ENCODE data around the gene CSPG5. TPM values are rescaled to one million over a fixed set of nuclear protein-coding genes. Genes with fewer than 3 reads are reported as not detected.

The CSPG5 gene
- total and polyA plus RNA-seq, 11 donors, result 0.12 to 0.86 (median 0.34) TPM; not detected in 1

DNA sequence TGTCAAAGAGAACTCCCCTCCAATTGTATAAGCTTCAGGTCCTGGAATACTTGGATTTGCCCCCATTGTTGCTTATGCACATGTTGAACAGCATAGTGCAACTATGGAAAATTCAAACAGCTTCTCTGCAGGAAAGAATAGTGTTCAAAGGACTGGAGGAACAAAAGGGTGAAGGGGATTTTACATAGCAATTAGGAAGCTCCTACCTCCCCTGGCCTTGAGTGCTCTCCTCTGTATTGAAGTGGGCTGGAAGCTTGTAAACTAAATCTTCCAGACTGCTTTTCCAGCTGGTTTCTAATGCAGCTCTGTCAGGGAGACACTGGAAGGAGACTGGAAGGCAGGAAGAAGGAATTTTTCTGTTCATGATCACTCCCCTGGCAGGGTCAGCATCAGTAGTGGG is 57.9 kb downstream of the CSPG5 start:
- TF ChIP-seq POLR2A (IDR thresholded peaks at IDR 0.05), result no peak
- TF ChIP-seq, protein P1, sequence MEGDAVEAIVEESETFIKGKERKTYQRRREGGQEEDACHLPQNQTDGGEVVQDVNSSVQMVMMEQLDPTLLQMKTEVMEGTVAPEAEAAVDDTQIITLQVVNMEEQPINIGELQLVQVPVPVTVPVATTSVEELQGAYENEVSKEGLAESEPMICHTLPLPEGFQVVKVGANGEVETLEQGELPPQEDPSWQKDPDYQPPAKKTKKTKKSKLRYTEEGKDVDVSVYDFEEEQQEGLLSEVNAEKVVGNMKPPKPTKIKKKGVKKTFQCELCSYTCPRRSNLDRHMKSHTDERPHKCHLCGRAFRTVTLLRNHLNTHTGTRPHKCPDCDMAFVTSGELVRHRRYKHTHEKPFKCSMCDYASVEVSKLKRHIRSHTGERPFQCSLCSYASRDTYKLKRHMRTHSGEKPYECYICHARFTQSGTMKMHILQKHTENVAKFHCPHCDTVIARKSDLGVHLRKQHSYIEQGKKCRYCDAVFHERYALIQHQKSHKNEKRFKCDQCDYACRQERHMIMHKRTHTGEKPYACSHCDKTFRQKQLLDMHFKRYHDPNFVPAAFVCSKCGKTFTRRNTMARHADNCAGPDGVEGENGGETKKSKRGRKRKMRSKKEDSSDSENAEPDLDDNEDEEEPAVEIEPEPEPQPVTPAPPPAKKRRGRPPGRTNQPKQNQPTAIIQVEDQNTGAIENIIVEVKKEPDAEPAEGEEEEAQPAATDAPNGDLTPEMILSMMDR (IDR thresholded peaks at IDR 0.05), result no peak
- intact Hi-C loops (cut with DNase I), result loop anchor here in 4 of 10 donors (5.0 to 10.0 kb wide), 3 partner anchors 92 to 634 kb away; partner anchors contain the start of gene DHX30 (in 1 of the 4)
- H3K4me3 ChIP-seq, result no peak overlapping the region

DNA sequence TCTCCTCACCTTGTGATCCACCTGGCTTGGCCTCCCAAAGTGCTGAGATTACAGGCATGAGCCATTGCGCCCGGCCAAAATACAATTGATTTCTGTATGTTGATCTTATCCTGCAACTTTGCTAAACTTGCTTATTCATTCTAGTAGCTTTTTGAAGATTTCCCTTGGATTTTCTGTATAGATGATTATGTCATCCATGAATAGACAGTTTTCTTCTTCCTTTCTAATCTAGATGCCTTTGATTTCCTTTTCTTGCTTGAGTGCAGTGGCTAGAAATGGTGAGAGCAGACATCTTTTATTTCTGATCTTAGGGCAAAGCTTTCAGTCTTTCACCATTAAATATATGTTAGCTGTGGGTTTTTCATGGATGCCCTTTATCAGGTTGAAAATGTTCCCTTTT is 60.7 kb downstream of the CSPG5 start:
- H3K4me1 ChIP-seq, result peaks cover 0 to 13% (median 3%) of the 10 kb centered on the region in 12 donors
- H3K9me3 ChIP-seq, result no peaks in the 10 kb centered on the region
- no peak for TF ChIP-seq POLR2A (IDR thresholded peaks at IDR 0.05)
- TF ChIP-seq, protein P1 (IDR thresholded peaks at IDR 0.05), result no peak
- no peak overlapping the region for H3K27ac ChIP-seq
- no peaks in the 10 kb centered on the region for H3K27me3 ChIP-seq
- H3K36me3 ChIP-seq, result no peaks in the 10 kb centered on the region
- H3K4me3 ChIP-seq, result no peak overlapping the region
- intact Hi-C loops (cut with DNase I), result no loop called here
- ATAC-seq (no peak), DNase-seq (no peak)
- 90 to 94% (median 92%) methylated on average over 2 of the region's 2 CpGs for WGBS, 4 donors

More for the DNA sequence above, 57.9 kb downstream of the CSPG5 start:
- no peaks in the 10 kb centered on the region for H3K27me3 ChIP-seq
- H3K4me1 ChIP-seq, result peaks cover 0 to 8% (median 3%) of the 10 kb centered on the region in 12 donors
- DNase-seq, result no peak
- H3K36me3 ChIP-seq, result no peaks in the 10 kb centered on the region
- no peak overlapping the region for H3K27ac ChIP-seq
- no peak for ATAC-seq
- H3K9me3 ChIP-seq, result no peaks in the 10 kb centered on the region

DNA sequence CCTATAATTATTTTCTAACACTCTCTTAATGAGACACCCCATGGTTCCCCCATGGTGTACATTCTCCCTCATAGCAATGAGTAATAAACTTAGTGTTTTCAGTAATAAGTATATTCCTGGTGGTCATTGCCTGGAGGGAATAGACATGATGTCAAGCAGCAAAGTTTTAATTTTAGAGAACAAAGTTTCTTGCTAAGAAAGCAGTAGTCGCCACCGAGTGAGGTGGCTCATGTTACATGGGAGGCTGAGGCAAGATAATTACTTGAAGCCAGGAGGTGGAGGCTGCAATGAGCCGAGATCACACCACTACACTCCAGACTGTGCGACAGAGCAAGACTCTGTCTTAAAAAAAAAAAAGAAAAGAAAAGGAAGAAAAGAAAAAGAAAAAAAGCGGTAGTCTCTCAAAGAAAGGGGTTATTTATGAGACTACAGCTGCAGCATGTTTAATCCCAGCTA is 62.8 kb downstream of the CSPG5 start:
- Histone ChIP-seq H3K27ac (no peak overlapping the region), H3K36me3 (peaks cover 0 to 3% (median under 1%) of the 10 kb centered on the region in 9 donors), H3K27me3 (no peaks in the 10 kb centered on the region), H3K9me3 (no peaks in the 10 kb centered on the region), H3K4me1 (peaks cover 0 to 16% (median 8%) of the 10 kb centered on the region in 12 donors), H3K4me3 (no peak overlapping the region)
- intact Hi-C loops (cut with DNase I), result loop anchor here in 1 of 10 donors (2.0 kb wide), 1 partner anchor 273 kb away; no protein-coding TSS in a partner anchor
- ATAC-seq (no peak), DNase-seq (no peak)
- TF ChIP-seq POLR2A (IDR thresholded peaks at IDR 0.05), result no peak
- TF ChIP-seq, protein P1 (IDR thresholded peaks at IDR 0.05), result no peak
- 60 to 69% (median 65%) methylated on average over 5 of the region's 5 CpGs for WGBS, 4 donors

- Histone ChIP-seq H3K4me3 (no peak overlapping the region), H3K36me3 (peaks cover 0 to 11% (median 8%) of the 10 kb centered on the region in 9 donors), H3K4me1 (peaks cover 0 to 16% (median 8%) of the 10 kb centered on the region in 12 donors), H3K27ac (no peak overlapping the region), H3K9me3 (no peaks in the 10 kb centered on the region), H3K27me3 (no peaks in the 10 kb centered on the region)
- WGBS, 4 donors, result 81 to 86% (median 83%) methylated on average over 5 of the region's 5 CpGs
- TF ChIP-seq, protein P1 (IDR thresholded peaks at IDR 0.05), result no peak
- no peak for TF ChIP-seq POLR2A (IDR thresholded peaks at IDR 0.05)
- intact Hi-C loops (cut with DNase I), result loop anchor here in 1 of 10 donors (2.0 kb wide), 1 partner anchor 274 kb away; no protein-coding TSS in a partner anchor
- no peak for DNase-seq
- ATAC-seq, result no peak
These were observed 63.6 kb downstream of the CSPG5 start for GRCh38 chr3:47515100-47515499.

Measured in heart left ventricle (tissue), 16 donors.